GM21526 (cell line): ENCODE results near the gene SMARCD1.

ENCODE experiments used
- ATAC-seq: cut with Tn5 transposase; IDR thresholded peaks from one replicate; pipeline ENCODE4 v1.9.1; 2021; ENCODE audit warnings: moderate library complexity; ENCODE audit not compliant: unreplicated experiment, low FRiP score

SMARCD1 gene

DNA sequence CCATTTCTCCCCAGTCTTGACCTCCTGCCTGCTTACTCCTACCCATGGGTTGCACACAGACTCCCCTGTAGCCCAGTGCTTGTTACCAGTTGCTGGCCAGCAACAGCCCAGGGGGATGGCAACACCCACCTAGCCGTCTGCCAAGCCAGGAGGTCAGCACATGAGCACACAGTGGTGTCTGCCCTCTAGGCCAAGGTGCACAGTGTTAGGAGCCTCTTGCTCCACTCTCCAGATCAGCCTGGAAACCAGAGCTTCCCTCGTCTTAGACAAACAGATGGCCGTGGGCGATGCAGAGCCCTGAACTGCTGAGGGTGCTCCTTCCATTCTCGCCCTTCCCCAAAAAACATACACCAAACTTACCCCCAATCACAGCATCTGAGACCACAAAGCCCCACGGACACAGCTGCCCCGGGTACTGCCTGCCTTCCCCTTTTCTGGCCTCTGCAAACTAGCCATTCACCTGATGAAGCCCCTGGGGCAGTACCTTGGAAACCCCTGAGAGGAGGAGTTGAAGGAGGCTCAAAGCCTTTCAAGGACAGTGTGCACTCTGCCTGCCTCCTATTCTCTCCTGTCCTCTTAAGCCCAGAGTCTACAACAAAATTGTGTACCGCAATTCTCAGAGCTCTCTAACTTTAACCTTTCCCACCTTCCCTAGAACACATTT, 17.6 kb downstream of the SMARCD1 start:
- no peak for ATAC-seq

DNA sequence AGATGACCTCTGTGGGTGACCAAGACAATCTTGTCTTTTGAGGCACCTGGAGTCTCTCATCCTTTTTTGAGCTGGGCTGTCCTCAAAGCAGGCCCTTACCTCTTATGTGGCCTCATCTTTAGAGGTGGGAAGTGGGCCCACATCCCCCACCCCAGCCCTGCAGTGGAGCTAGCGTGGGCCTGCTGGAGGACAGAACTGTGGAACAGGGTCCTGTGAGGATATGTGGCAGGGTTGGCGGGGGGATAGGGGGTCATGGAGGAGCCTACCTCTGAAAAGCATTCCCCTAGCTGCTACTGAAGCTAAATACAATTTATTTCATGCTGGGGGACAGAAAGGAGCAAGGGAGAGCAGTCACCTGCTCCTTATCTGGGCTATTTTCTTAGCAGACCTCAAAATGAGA, 18.2 kb downstream of the SMARCD1 start:
- ATAC-seq: no peak

DNA sequence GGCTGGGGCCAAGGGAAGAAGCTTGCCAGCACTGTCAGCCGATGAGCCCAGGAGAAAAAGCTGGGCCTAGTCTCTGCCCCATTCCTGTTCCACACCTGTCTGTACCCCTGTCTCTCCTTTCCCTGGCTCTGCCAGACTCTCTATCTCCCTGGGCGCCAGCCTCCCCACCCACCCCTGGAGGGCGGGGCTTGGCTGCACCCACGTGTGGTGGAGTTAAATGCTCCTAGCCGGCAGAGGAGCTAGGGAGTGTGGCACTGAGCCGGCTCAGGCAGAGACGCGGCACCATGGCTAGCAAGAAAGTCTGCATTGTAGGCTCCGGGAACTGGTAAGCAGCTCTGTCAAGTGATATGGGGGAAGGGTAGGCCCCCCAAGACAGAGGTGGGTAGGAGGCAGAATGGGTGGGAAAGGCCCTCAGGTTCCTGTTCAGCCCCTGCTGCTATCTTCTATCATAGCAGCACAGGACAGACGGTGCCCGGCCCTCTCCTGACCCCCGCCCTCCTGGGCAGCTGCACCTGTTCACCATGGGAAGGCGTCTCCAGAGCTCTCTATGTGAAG, 18.7 kb downstream of the SMARCD1 start, which contains the start of gene GPD1:
TSS of gene GPD1 (plus strand) at position 242 of the 555 bp plus-strand sequence. CDS start at position 285, 43 bp downstream.
- no peak for ATAC-seq

DNA sequence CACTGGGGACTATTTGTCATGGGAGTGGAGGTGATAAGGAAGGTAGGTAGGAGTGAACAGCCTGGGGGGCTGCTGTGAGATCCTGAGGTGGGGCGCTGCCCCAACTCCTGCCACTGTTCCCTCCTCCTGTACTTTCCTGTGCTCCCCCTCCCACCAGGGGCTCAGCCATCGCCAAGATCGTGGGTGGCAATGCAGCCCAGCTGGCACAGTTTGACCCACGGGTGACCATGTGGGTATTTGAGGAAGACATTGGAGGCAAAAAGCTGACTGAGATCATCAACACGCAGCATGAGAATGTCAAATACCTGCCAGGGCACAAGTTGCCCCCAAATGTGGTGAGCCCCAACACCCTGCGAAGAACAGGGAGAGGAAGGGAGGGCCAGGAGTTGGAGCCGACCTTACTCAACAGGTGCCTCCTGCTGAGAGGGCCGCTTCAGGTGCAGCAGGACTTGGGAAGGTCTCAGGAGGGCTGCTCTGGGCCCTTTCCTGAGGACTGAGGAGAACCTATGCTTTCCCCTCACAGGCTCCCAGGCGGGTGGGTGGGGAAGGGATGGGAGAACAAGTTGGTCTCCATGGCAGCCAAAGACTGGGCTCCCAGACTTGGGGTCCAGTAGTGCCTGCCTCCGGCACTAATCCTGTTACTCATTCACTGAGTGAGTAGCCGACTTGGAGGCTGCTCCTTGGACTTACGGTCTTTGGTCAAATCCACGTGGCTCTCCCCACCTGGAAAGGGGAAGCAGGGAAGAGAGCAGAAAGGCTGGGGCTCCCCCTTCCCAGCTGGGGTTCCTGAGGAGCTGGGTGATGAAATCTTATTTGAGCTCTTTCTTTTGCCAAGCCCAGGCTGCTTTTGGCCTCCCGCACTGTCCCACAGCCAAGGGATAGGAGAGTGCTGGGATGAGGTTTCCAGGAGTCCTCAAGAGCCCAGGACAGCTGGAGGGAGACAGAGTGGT, 19.6 kb downstream of the SMARCD1 start:
- ATAC-seq: no peak

DNA sequence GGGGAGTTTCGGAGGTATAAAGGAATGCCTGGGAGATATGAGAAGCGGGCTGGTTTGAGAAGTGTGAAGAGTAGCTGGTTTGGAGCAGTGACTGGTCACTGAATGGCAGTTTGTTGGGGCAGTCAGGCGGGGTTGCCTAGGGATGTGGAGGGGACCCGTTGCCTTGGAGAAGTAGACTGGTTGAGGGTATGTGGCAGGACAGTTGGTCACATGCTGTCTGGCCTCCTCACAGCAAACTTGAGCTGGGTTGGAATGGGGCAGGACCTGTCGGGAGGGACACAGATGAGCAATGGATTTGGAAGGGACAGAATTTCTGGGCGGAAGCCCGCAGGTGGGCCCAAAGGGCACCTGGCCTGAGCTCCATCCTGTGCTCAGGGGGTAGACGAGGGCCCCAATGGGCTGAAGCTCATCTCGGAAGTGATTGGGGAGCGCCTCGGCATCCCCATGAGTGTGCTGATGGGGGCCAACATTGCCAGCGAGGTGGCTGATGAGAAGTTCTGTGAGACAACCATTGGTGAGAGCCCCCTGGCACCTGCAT, 20.8 kb downstream of the SMARCD1 start:
- no peak for ATAC-seq

DNA sequence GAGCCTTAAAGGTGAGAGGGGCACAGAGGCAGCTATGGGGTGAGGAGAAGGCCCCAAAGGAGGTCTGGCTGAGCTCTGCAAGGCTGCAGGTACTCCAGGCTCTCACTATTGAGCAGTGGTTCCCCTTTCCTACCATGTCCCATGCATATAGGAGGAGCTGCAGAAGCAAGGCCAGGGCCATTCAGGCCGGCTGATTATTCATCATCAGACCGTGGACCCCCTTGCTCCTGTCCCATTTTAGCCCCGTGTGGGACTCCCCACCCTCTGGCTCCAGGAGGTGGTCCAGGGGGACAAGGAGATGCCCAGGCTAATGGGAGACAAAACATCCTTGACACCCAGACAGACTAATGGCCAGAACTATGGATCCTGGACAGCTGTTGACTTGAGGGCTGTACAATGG, 21.8 kb downstream of the SMARCD1 start:
- no peak for ATAC-seq

DNA sequence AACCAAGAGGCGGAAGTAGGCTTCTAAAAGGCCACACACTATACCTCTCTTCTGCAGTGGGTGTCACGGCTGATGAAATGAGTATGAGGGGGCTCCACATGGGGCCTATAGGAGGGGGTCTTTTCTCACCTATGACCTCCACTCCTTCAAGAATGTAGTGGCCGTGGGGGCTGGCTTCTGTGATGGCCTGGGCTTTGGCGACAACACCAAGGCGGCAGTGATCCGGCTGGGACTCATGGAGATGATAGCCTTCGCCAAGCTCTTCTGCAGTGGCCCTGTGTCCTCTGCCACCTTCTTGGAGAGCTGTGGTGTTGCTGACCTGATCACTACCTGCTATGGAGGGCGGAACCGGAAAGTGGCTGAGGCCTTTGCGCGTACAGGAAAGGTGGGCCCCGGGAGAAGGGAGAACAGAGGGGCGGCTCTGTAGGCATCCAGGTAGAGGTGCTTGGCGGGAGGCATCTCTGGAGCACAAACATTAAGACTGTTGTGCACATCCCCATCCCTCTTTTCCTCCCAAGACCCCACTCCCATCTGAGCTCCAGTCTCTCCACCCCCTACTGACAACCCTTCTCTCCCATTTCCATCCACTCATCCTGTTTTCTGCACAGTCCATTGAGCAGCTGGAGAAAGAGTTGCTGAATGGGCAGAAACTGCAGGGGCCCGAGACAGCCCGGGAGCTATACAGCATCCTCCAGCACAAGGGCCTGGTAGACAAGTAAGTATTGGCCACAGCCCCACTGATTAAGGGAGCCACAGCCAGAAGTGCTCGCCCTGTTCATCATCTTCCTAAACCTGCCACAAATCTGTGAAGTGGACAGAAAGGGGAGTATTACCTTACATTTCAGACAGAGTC, 22.5 kb downstream of the SMARCD1 start:
- ATAC-seq: no peak

DNA sequence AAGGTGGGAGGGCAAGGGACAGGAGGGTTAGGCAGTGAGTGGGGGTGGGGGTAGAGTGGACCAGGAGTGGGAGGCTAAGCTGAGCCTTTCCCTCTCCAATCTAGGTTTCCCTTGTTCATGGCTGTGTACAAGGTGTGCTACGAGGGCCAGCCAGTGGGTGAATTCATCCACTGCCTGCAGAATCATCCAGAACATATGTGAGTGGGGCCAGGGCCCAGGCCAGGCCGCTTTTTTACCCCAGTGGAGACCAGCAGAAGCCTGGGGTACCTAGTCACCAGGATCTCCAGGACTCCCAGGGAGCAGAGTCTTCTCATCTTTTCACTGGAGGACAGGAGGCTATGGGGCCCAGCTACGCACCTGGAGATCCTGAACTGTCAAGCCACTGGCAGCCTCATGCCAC, 24.2 kb downstream of the SMARCD1 start:
- ATAC-seq: no peak

DNA sequence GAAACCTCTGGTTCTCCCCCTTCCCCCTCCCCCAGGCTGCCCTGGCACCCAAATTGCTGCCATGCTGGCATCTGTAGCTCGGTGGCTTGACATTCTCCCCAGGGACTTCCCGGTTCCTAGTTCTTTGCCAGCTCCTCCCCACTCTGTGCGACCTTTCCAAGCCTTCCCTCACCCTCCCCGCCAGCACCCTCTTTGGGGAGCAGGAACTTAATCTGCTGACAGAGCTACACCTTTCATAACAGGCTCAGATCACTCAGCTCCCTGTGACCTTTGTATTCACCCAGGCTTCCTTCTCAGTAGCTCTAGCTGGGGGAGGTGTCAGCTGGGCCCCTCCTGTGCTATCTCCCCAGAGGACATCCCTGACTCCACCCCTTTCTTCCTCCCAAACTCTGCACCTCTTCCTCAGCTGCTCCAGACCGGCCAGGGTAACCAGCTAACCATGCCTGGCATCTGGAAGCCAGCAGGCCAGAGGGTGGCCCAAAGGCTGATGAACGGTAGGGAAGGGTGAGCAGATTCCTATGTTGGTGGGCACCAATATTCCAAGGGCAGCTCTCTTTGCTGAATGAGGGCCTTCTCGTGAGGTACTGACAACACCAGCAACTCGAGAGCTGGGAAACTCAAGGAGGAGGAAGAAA, 25.1 kb downstream of the SMARCD1 start:
- ATAC-seq: no peak

DNA sequence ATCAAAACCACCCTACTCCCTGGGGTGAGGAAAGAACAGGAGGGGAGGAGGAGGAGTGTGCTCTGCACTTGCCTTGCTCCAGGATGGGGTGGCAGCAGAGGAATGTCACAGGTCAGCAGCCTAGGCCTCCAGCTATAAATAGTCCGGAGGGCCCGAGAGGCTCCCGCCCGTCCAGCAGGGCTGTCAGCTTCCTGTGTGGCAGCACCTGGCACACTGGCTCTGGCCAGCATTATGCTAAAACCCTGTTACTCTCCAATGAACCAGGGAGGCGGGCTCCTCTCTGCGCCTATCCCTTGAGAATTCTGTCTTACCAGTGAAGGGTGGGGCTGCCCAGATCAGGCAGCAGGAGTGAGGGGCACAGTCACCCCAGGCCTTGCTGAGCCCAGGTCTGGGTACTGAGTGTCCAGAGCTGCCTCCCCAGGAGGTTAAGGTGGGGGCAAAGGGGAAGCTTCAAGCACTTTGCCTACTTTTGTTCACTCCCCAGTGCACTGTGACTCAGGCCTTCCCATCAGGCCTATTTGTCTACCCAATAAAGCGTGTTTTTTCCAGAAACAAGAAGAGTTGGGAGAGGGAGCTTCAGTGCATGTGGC, 25.7 kb downstream of the SMARCD1 start:
- ATAC-seq: no peak

DNA sequence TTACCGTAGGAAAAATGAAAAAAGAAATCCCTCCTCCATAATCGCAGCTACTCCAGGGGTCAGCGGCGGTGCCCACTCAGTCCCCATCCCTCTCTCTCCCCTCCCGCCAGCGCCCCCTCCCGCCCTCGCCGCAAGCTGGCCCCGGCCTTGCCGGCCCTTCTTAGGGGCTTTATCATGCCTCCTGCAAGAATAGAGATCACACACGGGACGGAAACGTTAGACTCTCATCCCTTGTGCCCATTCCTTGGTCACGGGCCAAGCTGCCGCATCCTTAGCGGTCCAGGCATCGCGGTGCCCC, 26.2 kb downstream of the SMARCD1 start:
- no peak for ATAC-seq

DNA sequence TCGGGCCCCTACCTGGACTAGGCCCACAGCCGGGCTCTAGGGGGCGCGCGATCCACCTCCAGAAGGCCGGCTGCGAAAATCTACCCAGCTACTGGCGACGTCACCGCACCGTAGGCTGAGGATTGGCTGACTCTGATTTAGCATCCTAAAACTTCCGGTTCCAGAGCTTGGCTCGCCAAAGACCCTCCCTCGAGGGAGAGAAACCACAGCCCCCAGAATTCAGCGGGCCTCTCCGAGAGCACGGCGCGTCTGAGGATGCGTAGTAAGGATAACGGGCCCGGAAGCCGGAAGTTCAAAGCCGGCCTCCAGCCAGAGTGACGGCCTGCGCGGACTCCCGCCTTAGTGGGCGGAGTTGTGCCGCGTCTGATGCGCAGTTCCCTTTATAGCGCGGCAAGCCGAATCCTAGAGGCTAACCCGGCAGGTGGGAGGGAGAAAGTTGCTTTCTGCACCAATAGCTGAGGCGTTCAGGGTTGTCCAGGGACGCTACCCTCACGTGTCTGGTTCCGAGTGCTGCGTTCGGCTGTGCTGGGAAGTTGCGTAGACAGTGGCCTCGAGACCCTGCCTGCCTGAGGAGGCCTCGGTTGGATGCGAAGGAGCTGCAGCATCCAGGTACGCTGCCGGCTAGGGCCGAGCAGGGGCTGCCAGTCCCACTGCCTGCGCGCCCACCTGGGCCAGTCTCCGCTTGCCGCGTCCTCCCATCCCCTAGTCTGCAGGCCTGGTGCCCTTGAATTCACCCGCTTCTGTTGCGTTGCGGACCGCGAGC, 26.7 kb downstream of the SMARCD1 start, which contains the start of gene COX14:
TSS of gene COX14 (plus strand) at position 544 of the 763 bp plus-strand sequence. CDS start 7,808 bp downstream, outside the sequence.
- ATAC-seq: peak; percentile 81

DNA sequence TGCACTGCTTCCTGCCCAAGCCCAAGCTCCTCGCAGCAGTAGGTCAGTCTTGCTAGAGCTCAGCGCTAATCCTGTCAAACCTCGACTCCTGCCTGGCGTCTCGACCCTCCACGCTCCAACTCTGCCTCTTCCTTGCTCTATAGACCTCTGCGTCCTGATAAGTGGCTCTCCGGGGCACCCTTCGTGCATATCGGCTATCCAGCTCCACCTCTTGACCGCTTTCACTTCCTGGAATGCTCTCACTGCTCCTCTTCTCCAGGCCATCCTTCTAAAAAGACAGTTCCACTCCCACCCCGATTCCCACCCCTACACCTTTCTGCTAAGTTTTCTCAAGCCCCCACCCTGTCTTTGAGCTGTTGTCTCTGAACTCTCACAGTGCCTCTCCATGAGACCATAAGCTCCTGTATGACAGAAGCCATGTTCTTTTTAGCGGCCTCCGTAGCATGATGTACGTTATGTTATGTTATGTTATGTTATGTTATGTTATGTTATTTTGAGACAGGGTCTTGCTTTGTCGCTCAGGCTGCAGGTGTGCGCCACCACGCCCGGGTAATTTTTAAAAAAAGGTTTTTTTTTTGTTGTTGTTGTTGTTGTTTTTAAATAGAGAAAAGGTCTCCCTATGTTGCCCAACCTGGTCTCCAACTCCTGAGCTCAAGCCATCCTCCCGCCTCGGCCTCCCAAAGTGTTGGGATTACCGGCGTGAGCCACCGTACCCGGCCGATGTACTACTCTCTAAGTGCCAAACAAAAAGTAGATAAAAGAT, 27.5 kb downstream of the SMARCD1 start:
- no peak for ATAC-seq

DNA sequence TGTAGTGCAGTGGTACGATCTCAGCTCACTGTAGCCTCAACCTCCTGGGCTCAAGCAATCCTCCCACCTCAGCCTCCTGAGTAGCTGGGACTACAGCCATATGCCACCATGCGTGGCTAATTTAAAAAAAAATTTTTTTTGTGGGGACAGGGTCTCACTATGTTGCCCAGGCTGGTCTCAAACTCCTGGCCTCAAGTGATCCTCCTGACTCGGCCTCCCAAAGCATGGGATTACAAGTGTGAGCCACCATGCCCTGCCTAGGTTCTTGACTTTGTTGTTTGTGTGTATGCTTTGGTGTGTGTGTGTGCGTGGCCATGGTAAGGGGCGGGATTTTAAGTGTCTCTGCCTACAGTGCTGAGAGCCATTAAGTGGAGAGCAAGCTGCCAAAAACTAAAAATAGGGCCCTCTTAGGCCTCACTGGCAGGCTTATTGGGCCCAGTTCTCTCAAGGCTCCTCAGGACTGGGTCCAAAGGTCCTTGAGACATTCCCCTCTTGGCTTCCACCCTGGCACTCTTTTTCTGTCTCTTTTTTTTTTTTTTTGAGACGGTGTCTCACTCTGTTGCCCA, 32.0 kb downstream of the SMARCD1 start:
- no peak for ATAC-seq

DNA sequence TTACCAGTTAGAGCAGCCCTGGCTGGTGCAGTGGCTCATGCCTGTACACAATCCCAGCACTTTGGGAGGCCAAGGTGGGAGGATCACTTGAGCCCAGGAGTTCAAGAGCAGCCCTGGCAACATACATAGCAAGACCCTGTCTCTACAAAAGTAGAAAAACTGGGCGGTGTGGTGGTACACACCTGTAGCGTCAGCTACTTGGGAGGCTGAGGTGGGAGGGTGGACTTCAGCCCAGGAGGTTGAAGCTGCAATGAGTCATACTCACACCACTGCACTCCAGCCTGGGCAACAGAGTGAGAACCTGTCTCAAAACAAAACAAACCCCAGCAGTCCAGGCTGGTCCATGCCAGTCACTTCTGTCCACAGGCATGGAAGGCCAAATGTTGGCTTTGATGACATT, 34.2 kb downstream of the SMARCD1 start:
- ATAC-seq: no peak

DNA sequence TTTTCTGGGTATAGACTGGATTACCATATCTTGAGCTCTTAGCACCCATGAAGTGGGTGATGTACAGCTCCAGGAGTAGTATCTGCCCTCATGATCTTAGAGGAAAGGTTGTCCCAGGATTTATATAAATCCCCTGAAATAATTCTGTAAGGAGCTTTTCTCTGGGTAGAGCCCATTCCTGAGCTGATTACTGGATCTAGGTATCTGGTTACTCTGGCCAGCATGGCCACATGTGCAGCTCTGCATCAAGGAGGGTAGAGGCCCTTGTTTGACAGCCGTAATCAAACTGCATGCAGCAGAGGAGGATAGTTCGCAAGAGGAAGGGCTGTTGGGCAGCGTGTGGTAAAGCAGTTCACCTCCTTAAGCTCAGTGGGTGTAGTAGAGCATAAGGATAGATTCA, 35.4 kb downstream of the SMARCD1 start:
- no peak for ATAC-seq

DNA sequence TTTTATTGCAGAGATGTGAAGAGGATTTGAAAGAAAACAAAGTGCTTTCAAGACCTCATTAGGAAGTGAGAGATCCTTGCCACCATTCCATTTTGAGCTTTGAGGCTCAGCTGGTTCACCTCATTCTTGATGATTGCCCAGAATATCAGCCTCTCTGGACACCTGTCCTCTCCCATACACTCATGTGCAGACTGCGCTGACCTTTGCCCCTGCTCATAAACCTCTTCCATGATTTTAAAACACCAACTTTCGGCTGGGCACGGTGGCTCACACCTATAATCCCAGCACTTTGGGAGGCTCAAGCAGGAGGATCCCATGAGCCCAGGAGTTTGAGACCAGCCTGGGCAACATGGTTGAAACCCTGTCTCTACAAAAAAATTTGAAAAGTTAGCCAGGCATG, 35.8 kb downstream of the SMARCD1 start:
- no peak for ATAC-seq

DNA sequence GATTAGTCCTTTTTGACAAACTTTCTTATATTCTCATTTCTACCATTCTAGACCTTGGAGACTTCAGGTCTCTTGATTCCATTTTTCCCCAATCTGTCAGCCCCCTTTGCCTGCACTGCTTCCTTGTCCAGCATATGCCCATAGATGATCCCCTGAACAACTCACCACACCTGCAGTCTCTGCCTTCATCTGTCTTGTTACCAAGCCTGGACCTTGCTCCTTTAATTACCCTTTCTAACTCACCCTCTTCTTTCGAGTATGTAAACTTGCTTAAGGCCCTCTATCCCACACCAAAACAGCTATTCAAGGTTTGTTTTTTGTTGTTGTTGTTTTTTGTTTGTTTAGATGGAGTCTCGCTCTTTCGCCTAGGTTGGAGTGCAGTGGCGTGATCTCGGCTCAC, 36.5 kb downstream of the SMARCD1 start:
- no peak for ATAC-seq
